ENCODE results near the gene GSK3B. TPM values are rescaled to one million over a fixed set of nuclear protein-coding genes. Genes with fewer than 3 reads are reported as not detected.
"Not testable (repeated sequence)": the region's sequence is repeated elsewhere in the genome, so short reads cannot be mapped to it uniquely, and the experiment has no call there.

Gene GSK3B
- total RNA-seq, 1 donor from 2014 or later = 20.6 TPM

GRCh38 chr3:120059081-120059864 is 35.0 kb downstream of the GSK3B start:
- no peaks in the 10 kb centered on the region for H3K27me3 ChIP-seq
- intact Hi-C loops (cut with DNase I) = no loop called here
- no peak for DNase-seq (ENCODE audit: extremely low spot score in 2 of 2)
- no peaks in the 10 kb centered on the region for H3K9me3 ChIP-seq
- no peak for TF ChIP-seq POLR2AphosphoS5 (IDR thresholded peaks at IDR 0.05; ENCODE audit: insufficient read depth in 1 of 2, low read depth in 1 of 2)
- no peak for TF ChIP-seq CTCF (IDR thresholded peaks at IDR 0.05)
- TF ChIP-seq POLR2A (IDR thresholded peaks at IDR 0.05) = no peak
- H3K36me3 ChIP-seq = no peaks in the 10 kb centered on the region
- H3K4me1 ChIP-seq = peaks cover under 1% of the 10 kb centered on the region
- no peak overlapping the region for H3K4me3 ChIP-seq
- H3K27ac ChIP-seq = no peak overlapping the region

- no peaks in the 10 kb centered on the region for H3K9me3 ChIP-seq
- TF ChIP-seq POLR2A (IDR thresholded peaks at IDR 0.05) = no peak
- TF ChIP-seq POLR2AphosphoS5 (IDR thresholded peaks at IDR 0.05; ENCODE audit: insufficient read depth in 1 of 2, low read depth in 1 of 2) = no peak
- TF ChIP-seq CTCF (IDR thresholded peaks at IDR 0.05) = no peak
- no peaks in the 10 kb centered on the region for H3K36me3 ChIP-seq
- no peaks in the 10 kb centered on the region for H3K27me3 ChIP-seq
- H3K4me3 ChIP-seq = no peak overlapping the region
- no peak for DNase-seq (ENCODE audit: extremely low spot score in 2 of 2)
- intact Hi-C loops (cut with DNase I) = no loop called here
- H3K27ac ChIP-seq = no peak overlapping the region
- H3K4me1 ChIP-seq = peaks cover 11% of the 10 kb centered on the region
These were observed 36.6 kb downstream of the GSK3B start for GRCh38 chr3:120057626-120058025.

GRCh38 chr3:120057029-120057428 is 37.2 kb downstream of the GSK3B start:
- Histone ChIP-seq H3K27ac (no peak overlapping the region), H3K36me3 (no peaks in the 10 kb centered on the region), H3K4me3 (no peak overlapping the region), H3K9me3 (no peaks in the 10 kb centered on the region), H3K4me1 (peaks cover 17% of the 10 kb centered on the region), H3K27me3 (no peaks in the 10 kb centered on the region)
- DNase-seq (ENCODE audit: extremely low spot score in 2 of 2) = no peak
- intact Hi-C loops (cut with DNase I) = no loop called here
- TF ChIP-seq CTCF (IDR thresholded peaks at IDR 0.05) = no peak
- TF ChIP-seq POLR2A (IDR thresholded peaks at IDR 0.05) = no peak
- no peak for TF ChIP-seq POLR2AphosphoS5 (IDR thresholded peaks at IDR 0.05; ENCODE audit: insufficient read depth in 1 of 2, low read depth in 1 of 2)

- intact Hi-C loops (cut with DNase I); H3K4me3 ChIP-seq; H3K9me3 ChIP-seq; H3K27ac ChIP-seq; H3K36me3 ChIP-seq; H3K27me3 ChIP-seq; DNase-seq (ENCODE audit: extremely low spot score in 2 of 2): not testable (repeated sequence)
- H3K4me1 ChIP-seq = peaks cover 44% of the 10 kb centered on the region
These were observed 40.6 kb downstream of the GSK3B start for GRCh38 chr3:120053647-120054046.

- H3K27me3 ChIP-seq = no peaks in the 10 kb centered on the region
- H3K9me3 ChIP-seq = no peaks in the 10 kb centered on the region
- intact Hi-C loops (cut with DNase I) = no loop called here
- no peak for DNase-seq (ENCODE audit: extremely low spot score in 2 of 2)
- H3K27ac ChIP-seq = no peak overlapping the region
- TF ChIP-seq CTCF (IDR thresholded peaks at IDR 0.05) (no peak), POLR2AphosphoS5 (IDR thresholded peaks at IDR 0.05; ENCODE audit: insufficient read depth in 1 of 2, low read depth in 1 of 2) (no peak), POLR2A (IDR thresholded peaks at IDR 0.05) (no peak)
- H3K36me3 ChIP-seq = no peaks in the 10 kb centered on the region
- H3K4me3 ChIP-seq = no peak overlapping the region
- H3K4me1 ChIP-seq = peaks cover 44% of the 10 kb centered on the region
These were observed 41.6 kb downstream of the GSK3B start for GRCh38 chr3:120052677-120053076.

All from vagina (tissue), 2 donors.